A549 treated with CpdA at 1 μM for 4 hours (cell line): Measurements from ENCODE around the gene NDST3. TPM values are rescaled to one million over a fixed set of nuclear protein-coding genes. Genes with fewer than 3 reads are reported as not detected.

Experiments used
- total RNA-seq: library from RNA; stranded (reverse); fragments of 200-300 nt; extraction: Qiagen RNA extraction; gene quantifications from 5 replicates; pipeline ENCODE4 v1.2.3, GENCODE V29; 2022; ENCODE audit warnings: low read depth

The NDST3 gene
- not detected in 5 replicates for total RNA-seq

GRCh38 chr4:118034053-118034785 is at the start of gene NDST3:
NDST3 (plus strand) TSS chr4:118034486; CDS start chr4:118053911, 19,425 bp downstream.

